Calu3 (cell line): Measurements from ENCODE around the gene AMPH. TPM values are rescaled to one million over a fixed set of nuclear protein-coding genes. Genes with fewer than 3 reads are reported as not detected.

Experiments
- BruUV-seq: library from RNA; stranded (reverse); fragments of 400-500 nt; replicated peaks from 2 replicates; lab custom pipeline; 2021; lab: Mats Ljungman, UMichigan
- CTCF ChIA-PET: fragments of 300-600 bp; sonication (Branson Sonifier 250); formaldehyde crosslinking; loops from one replicate; lab custom pipeline; 2022; ENCODE audit warnings: antibody characterized with exemption; lab: Charles Lee
- DNase-seq: peaks from one replicate; pipeline ENCODE4 v3.0.0; 2022
- H3K27ac Mint-ChIP-seq: one replicate; pipeline ENCODE4 v1.8.0; 2022; ENCODE audit warnings: mixed read lengths; ENCODE audit not compliant: unreplicated experiment
- H3K27me3 Mint-ChIP-seq: one replicate; pipeline ENCODE4 v1.8.0; 2022; ENCODE audit warnings: mixed read lengths; ENCODE audit not compliant: unreplicated experiment
- H3K36me3 Mint-ChIP-seq: one replicate; pipeline ENCODE4 v1.8.0; 2022; ENCODE audit warnings: mild to moderate bottlenecking, moderate library complexity, mixed read lengths; ENCODE audit not compliant: insufficient read depth, unreplicated experiment
- H3K4me1 Mint-ChIP-seq: one replicate; pipeline ENCODE4 v1.8.0; 2022; ENCODE audit warnings: mild to moderate bottlenecking, low read depth, mixed read lengths; ENCODE audit not compliant: unreplicated experiment
- H3K4me3 Mint-ChIP-seq: one replicate; pipeline ENCODE4 v1.8.0; 2022; ENCODE audit warnings: mild to moderate bottlenecking, low read depth, moderate library complexity, mixed read lengths; ENCODE audit not compliant: unreplicated experiment
- H3K9me3 Mint-ChIP-seq: one replicate; pipeline ENCODE4 v1.8.0; 2022; ENCODE audit warnings: low read depth, mixed read lengths; ENCODE audit not compliant: unreplicated experiment
- CTCF ChIP-seq: fragments of 200-600 bp; IDR thresholded peaks from one replicate; pipeline ENCODE4 v1.8.0; 2022; ENCODE audit warnings: antibody characterized with exemption; ENCODE audit not compliant: unreplicated experiment
- intact Hi-C: fragments of 100-400 bp; cut with micrococcal nuclease; formaldehyde crosslinking; loops from one replicate; pipeline ENCODE4 v1.10.0; 2022; ENCODE audit not compliant: unreplicated experiment
- total RNA-seq: library from RNA; stranded (reverse); gene quantifications from 2 replicates; pipeline ENCODE4 v1.2.3, GENCODE V29; 2022

AMPH gene
- total RNA-seq, 1 experiment from 2014 or later, result not detected

DNA sequence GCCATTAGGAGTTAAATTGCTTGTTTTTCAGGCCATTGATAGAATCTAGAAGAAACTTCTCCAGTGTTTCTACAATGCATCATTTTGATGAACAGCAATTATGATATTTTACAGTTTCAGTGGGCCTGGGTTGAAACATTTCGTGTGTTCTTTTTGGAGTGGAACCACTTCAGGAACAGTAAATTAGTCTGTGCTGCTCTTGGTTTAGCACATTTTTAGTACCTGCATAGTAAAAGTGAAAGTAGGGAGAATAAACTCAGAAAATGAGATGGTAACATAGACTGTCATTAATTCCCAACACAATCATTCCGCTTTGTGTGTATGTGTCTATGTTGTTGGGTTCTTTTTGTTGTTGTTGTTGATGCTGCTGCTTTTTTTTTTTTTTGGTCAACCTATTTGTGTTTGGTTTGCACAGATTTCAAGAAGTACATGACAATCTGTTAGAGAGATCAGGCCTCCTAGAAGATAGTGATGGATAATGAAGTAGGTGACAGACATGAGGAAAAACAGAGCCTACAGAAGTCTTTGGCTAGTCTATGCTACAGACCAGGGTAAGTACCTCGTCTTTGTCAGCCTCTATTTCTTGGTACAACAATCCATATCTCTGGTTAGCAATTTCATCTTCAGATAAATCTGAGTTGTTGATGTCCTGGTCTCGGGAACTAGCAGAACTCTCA is 203.8 kb downstream of the AMPH start:
- no peak for DNase-seq
- Mint-ChIP-seq H3K36me3 (no peaks in the 10 kb centered on the region), H3K4me3 (no peak overlapping the region), H3K27ac (no peak overlapping the region), H3K9me3 (no peaks in the 10 kb centered on the region), H3K4me1 (no peaks in the 10 kb centered on the region), H3K27me3 (peaks cover 63% of the 10 kb centered on the region)
- intact Hi-C loops, result no loop called here
- CTCF ChIA-PET, result no interaction called here
- no TSS peak for BruUV-seq
- TF ChIP-seq CTCF, result no peak

DNA sequence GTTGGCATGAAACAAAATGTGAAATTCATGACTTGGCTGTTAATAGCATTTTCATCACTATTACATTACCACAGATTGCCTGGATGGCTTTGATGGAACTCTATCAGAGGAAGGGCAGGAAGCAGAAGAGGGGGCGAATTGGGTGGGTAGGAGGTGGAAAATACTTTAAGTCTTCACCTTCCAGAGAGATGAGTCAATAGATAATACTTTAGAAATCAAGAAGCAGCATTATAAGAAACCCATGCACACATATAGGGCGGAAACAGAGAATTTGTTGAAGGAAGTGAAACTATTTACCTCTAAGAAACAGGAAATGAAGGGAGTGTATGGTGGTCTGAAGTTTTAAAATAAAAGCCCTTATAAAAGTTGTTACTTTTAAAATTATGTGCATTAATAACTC is 205.7 kb downstream of the AMPH start:
- intact Hi-C loops, result no loop called here
- no peaks in the 10 kb centered on the region for H3K9me3 Mint-ChIP-seq
- TF ChIP-seq CTCF, result no peak
- H3K4me3 Mint-ChIP-seq, result no peak overlapping the region
- no peak for DNase-seq
- H3K27me3 Mint-ChIP-seq, result peaks cover 80% of the 10 kb centered on the region
- BruUV-seq, result no TSS peak
- H3K36me3 Mint-ChIP-seq, result no peaks in the 10 kb centered on the region
- no peaks in the 10 kb centered on the region for H3K4me1 Mint-ChIP-seq
- CTCF ChIA-PET, result no interaction called here
- H3K27ac Mint-ChIP-seq, result no peak overlapping the region

- Mint-ChIP-seq H3K4me3 (no peak overlapping the region), H3K9me3 (no peaks in the 10 kb centered on the region), H3K27ac (no peak overlapping the region), H3K4me1 (no peaks in the 10 kb centered on the region), H3K27me3 (peaks cover 80% of the 10 kb centered on the region), H3K36me3 (no peaks in the 10 kb centered on the region)
- no TSS peak for BruUV-seq
- no peak for TF ChIP-seq CTCF
- intact Hi-C loops, result no loop called here
- CTCF ChIA-PET, result interaction anchor here (0.9 kb wide), 1 partner anchor 235 kb away, joined by 3 read pairs; no protein-coding TSS in a partner anchor
- no peak for DNase-seq
These were observed 206.3 kb downstream of the AMPH start for GRCh38 chr7:38424750-38425463.

DNA sequence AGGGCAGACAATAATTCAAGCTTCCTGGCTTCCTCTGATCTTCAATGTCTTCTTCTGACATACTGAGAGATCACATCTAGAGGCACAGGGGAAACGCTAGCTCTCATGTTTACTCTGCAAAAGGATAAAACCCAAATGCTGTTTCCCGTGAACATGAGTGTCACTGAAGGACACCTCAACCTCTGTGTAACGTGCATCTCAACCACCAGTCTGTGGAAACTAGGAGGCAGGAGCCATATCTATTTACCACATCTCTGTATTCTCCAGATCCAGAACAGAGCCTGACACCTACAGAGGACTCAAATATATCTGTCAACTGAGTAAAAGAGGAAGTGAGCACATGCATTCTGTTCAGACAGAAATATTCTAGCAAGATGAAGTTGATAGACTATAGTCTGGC is 217.4 kb downstream of the AMPH start:
- no peak overlapping the region for H3K27ac Mint-ChIP-seq
- no peak overlapping the region for H3K4me3 Mint-ChIP-seq
- no peaks in the 10 kb centered on the region for H3K9me3 Mint-ChIP-seq
- BruUV-seq, result no TSS peak
- H3K27me3 Mint-ChIP-seq, result peaks cover 62% of the 10 kb centered on the region
- no peak for DNase-seq
- no peaks in the 10 kb centered on the region for H3K36me3 Mint-ChIP-seq
- CTCF ChIA-PET, result no interaction called here
- TF ChIP-seq CTCF, result no peak
- intact Hi-C loops, result no loop called here
- no peaks in the 10 kb centered on the region for H3K4me1 Mint-ChIP-seq
